ENCODE results near the gene SH3PXD2B.

DNA sequence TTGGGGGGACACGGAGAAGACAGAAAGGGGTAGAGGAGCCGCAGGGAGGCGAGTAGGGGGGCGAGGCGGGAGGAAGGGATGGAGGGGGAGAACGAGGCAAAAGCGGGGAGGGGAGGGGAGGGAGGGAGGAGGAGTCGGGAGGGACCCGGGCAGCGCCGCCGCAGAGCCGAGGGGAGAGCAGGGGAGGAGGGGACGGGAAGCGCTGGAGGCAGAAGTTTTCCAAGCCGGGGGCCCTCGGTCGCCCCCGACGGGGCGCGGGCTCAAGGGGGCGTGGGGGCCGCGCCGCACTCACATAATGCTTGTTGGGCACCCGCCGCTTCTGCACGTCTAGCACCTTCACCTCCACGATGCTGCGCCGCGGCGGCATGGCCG, 353 bp downstream of the SH3PXD2B start:
- TF ChIP-seq, protein P1, sequence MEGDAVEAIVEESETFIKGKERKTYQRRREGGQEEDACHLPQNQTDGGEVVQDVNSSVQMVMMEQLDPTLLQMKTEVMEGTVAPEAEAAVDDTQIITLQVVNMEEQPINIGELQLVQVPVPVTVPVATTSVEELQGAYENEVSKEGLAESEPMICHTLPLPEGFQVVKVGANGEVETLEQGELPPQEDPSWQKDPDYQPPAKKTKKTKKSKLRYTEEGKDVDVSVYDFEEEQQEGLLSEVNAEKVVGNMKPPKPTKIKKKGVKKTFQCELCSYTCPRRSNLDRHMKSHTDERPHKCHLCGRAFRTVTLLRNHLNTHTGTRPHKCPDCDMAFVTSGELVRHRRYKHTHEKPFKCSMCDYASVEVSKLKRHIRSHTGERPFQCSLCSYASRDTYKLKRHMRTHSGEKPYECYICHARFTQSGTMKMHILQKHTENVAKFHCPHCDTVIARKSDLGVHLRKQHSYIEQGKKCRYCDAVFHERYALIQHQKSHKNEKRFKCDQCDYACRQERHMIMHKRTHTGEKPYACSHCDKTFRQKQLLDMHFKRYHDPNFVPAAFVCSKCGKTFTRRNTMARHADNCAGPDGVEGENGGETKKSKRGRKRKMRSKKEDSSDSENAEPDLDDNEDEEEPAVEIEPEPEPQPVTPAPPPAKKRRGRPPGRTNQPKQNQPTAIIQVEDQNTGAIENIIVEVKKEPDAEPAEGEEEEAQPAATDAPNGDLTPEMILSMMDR (IDR thresholded peaks at IDR 0.05) = no peak
- TF ChIP-seq POLR2AphosphoS5 (IDR thresholded peaks at IDR 0.05) (no peak), POLR2A (IDR thresholded peaks at IDR 0.05) (no peak)
